Nucleus accumbens (tissue), 56 donors: Measurements from ENCODE around the gene JMJD8.

Experiments used
- DNase-seq, 56 donors: peaks; one replicate each; lab custom pipeline; 2025; lab: John Stamatoyannopoulos, UW

Gene JMJD8

DNA sequence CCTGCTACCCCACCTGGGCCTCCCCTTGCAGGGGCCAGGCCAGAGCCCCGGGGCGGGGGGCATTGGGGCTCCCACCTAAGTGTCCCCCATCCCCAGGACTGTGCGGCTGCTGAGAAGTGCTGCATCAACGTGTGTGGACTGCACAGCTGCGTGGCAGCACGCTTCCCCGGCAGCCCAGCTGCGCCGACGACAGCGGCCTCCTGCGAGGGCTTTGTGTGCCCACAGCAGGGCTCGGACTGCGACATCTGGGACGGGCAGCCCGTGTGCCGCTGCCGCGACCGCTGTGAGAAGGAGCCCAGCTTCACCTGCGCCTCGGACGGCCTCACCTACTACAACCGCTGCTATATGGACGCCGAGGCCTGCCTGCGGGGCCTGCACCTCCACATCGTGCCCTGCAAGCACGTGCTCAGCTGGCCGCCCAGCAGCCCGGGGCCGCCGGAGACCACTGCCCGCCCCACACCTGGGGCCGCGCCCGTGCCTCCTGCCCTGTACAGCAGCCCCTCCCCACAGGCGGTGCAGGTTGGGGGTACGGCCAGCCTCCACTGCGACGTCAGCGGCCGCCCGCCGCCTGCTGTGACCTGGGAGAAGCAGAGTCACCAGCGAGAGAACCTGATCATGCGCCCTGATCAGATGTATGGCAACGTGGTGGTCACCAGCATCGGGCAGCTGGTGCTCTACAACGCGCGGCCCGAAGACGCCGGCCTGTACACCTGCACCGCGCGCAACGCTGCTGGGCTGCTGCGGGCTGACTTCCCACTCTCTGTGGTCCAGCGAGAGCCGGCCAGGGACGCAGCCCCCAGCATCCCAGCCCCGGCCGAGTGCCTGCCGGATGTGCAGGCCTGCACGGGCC, 51.4 kb downstream of the JMJD8 start:
- no peak for DNase-seq

GRCh38 chr16:631808-632358, 52.3 kb downstream of the JMJD8 start:
- DNase-seq = no peak
